ENCODE data around the gene FLOT2.

- TF ChIP-seq, protein P1, sequence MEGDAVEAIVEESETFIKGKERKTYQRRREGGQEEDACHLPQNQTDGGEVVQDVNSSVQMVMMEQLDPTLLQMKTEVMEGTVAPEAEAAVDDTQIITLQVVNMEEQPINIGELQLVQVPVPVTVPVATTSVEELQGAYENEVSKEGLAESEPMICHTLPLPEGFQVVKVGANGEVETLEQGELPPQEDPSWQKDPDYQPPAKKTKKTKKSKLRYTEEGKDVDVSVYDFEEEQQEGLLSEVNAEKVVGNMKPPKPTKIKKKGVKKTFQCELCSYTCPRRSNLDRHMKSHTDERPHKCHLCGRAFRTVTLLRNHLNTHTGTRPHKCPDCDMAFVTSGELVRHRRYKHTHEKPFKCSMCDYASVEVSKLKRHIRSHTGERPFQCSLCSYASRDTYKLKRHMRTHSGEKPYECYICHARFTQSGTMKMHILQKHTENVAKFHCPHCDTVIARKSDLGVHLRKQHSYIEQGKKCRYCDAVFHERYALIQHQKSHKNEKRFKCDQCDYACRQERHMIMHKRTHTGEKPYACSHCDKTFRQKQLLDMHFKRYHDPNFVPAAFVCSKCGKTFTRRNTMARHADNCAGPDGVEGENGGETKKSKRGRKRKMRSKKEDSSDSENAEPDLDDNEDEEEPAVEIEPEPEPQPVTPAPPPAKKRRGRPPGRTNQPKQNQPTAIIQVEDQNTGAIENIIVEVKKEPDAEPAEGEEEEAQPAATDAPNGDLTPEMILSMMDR (IDR thresholded peaks at IDR 0.05) = no peak
- no peak for TF ChIP-seq POLR2A (IDR thresholded peaks at IDR 0.05)
Measured at GRCh38 chr17:28873839-28874238, 23.7 kb downstream of the FLOT2 start.
